ENCODE data around the gene MCEE.

- TF ChIP-seq POLR2A (IDR thresholded peaks at IDR 0.05; ENCODE audit: low read depth) (no peak), CTCF (IDR thresholded peaks at IDR 0.05) (no peak)
Measured at GRCh38 chr2:71078624-71079023, 51.4 kb downstream of the MCEE start.
